Gastroesophageal sphincter (tissue), 3 donors: ENCODE results near the gene CERS3.

Experiments
- CTCF ChIP-seq, 4 experiments: fragments of 200-600 bp in 2 of 4; fragments of 450-650 bp in 2 of 4; sonication (generic) in 1 of 4; IDR thresholded peaks; one replicate each; pipeline ENCODE4 v1.5.1; 2017 to 2019; ENCODE audit warnings: antibody characterized with exemption in 4 of 4, mild to moderate bottlenecking in 2 of 4, moderate library complexity in 2 of 4
- EP300 ChIP-seq: sonication (generic); formaldehyde crosslinking; IDR thresholded peaks from one replicate; pipeline ENCODE4 v1.6.1; 2017; ENCODE audit warnings: antibody characterized with exemption, mild to moderate bottlenecking
- POLR2A ChIP-seq, 2 donors: fragments of 450-650 bp; IDR thresholded peaks; one replicate each; pipeline ENCODE4 v1.6.1; 2017; ENCODE audit warnings: antibody characterized with exemption in 2 of 2, mild to moderate bottlenecking in 2 of 2, moderate library complexity in 1 of 2
- POLR2AphosphoS5 ChIP-seq: sonication (generic); formaldehyde crosslinking; IDR thresholded peaks from one replicate; pipeline ENCODE4 v1.6.1; 2017; ENCODE audit warnings: antibody characterized with exemption

DNA sequence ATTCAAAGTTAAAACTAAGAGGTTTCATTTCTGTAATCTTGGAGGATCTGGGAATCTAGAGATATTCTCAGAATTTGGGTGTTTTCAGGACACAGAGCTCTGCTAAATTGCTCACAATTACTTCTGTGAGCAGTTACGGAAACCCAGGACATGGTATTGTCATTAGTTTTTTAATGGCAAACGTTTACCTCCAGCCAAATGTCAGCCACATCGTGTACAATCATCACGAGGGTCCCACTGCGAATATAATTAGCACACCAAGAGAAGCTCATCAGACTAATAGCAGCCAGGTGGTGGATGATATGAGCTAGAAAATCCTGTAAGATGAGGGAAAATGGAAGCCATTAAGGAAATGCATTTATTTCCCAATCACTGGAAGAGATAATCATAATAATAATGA lies 56.0 kb downstream of the CERS3 start:
- no peak for TF ChIP-seq CTCF (IDR thresholded peaks at IDR 0.05)
- no peak for TF ChIP-seq POLR2A (IDR thresholded peaks at IDR 0.05)
- TF ChIP-seq POLR2AphosphoS5, result no peak
- no peak for TF ChIP-seq EP300
